Measurements from ENCODE around the gene DDX31.

DNA sequence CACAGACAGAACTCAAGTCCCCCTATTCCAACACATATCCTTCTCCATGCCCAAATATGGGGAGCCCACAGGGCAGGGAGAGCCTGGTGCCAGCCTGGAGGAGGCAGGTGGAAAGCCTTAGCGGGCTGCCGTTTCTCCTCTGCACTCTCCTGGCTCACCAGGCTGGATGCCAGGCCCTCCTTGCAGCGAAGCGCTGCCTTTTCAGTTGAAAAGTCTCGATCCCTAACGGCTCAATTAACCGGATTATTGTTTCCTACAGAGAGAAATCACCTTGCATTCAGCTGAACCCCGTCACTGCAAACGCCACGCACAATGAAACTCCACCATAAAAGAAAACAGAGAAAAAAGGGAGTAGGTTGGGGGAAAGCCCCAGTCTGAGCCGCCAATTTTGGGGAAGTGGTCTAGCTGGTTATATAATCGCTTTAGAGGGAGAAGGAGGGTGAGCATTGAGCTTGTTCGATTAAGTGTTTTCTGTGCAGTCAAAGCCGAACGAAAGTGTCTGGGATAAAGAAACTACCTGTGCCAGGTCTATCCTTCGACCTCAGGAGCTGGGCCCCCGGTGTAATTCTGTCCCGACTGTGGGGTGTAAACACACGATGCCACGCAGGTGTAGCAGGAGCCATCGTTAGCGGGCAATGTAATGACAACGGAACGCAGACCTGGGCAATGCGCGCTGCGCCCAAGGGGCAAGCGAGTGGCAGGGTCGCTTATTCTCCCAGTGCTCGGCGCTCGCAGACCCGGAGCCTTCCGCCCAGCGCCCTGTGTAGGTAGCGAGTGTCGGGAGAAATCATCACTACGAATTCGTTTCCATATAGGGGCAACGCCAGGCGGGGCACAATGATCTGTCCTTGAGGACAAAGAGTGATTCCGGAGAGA is 83.6 kb downstream of the DDX31 start:
- TF ChIP-seq, protein P1, sequence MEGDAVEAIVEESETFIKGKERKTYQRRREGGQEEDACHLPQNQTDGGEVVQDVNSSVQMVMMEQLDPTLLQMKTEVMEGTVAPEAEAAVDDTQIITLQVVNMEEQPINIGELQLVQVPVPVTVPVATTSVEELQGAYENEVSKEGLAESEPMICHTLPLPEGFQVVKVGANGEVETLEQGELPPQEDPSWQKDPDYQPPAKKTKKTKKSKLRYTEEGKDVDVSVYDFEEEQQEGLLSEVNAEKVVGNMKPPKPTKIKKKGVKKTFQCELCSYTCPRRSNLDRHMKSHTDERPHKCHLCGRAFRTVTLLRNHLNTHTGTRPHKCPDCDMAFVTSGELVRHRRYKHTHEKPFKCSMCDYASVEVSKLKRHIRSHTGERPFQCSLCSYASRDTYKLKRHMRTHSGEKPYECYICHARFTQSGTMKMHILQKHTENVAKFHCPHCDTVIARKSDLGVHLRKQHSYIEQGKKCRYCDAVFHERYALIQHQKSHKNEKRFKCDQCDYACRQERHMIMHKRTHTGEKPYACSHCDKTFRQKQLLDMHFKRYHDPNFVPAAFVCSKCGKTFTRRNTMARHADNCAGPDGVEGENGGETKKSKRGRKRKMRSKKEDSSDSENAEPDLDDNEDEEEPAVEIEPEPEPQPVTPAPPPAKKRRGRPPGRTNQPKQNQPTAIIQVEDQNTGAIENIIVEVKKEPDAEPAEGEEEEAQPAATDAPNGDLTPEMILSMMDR (IDR thresholded peaks at IDR 0.05): no peak
- no peak for TF ChIP-seq POLR2A (IDR thresholded peaks at IDR 0.05)

All from lower leg skin (tissue), 3 donors.